ENCODE results near the gene MTCP1.

The MTCP1 gene

GRCh38 chrX:155054255-155054654 is 16.7 kb downstream of the MTCP1 start:
- no peak for DNase-seq (ENCODE audit: low read depth in 2 of 2, low spot score in 1 of 2)

- no peak for DNase-seq (ENCODE audit: low read depth in 2 of 2, low spot score in 1 of 2)
Observed at GRCh38 chrX:155053656-155054055, 17.3 kb downstream of the MTCP1 start.

GRCh38 chrX:155052738-155053498 is 18.0 kb downstream of the MTCP1 start:
- DNase-seq (ENCODE audit: low read depth in 2 of 2, low spot score in 1 of 2): no peak

- DNase-seq (ENCODE audit: low read depth in 2 of 2, low spot score in 1 of 2): no peak
Observed at GRCh38 chrX:155048977-155049619, 21.8 kb downstream of the MTCP1 start.

- no peak for DNase-seq (ENCODE audit: low read depth in 2 of 2, low spot score in 1 of 2)
Observed at GRCh38 chrX:155046811-155047528, 24.0 kb downstream of the MTCP1 start.

- DNase-seq (ENCODE audit: low read depth in 2 of 2, low spot score in 1 of 2): no peak
Observed at GRCh38 chrX:155046129-155046810, 24.7 kb downstream of the MTCP1 start.

GRCh38 chrX:155035688-155036087 is 35.2 kb downstream of the MTCP1 start:
- DNase-seq (ENCODE audit: low read depth in 2 of 2, low spot score in 1 of 2): no peak

- DNase-seq (ENCODE audit: low read depth in 2 of 2, low spot score in 1 of 2): no peak
Observed at GRCh38 chrX:155031657-155032056, 39.3 kb downstream of the MTCP1 start.

- DNase-seq (ENCODE audit: low read depth in 2 of 2, low spot score in 1 of 2): no peak
Observed at GRCh38 chrX:155028877-155029291, 42.1 kb downstream of the MTCP1 start.

- no peak for DNase-seq (ENCODE audit: low read depth in 2 of 2, low spot score in 1 of 2)
Observed at GRCh38 chrX:155028129-155028528, 42.8 kb downstream of the MTCP1 start.

- no peak for DNase-seq (ENCODE audit: low read depth in 2 of 2, low spot score in 1 of 2)
Observed at GRCh38 chrX:155027509-155028066, 43.3 kb downstream of the MTCP1 start.

GRCh38 chrX:155026727-155027508 is 44.0 kb downstream of the MTCP1 start, which contains the start of gene FUNDC2:
TSS of gene FUNDC2 (plus strand) at chrX:155026844. CDS start at chrX:155026939, 95 bp downstream.
- peak; percentile 71 to 89 for DNase-seq (ENCODE audit: low read depth in 2 of 2, low spot score in 1 of 2)

GRCh38 chrX:155026420-155026726 is 44.6 kb downstream of the MTCP1 start:
- no peak for DNase-seq (ENCODE audit: low read depth in 2 of 2, low spot score in 1 of 2)

GRCh38 chrX:155023907-155024833 is 46.8 kb downstream of the MTCP1 start:
- no peak for DNase-seq (ENCODE audit: low read depth in 2 of 2, low spot score in 1 of 2)

GRCh38 chrX:155022585-155022984 is 48.4 kb downstream of the MTCP1 start, which contains the start of gene F8:
TSS of gene F8 (minus strand) at chrX:155022723. CDS start at chrX:155022552, 171 bp downstream.
- no peak for DNase-seq (ENCODE audit: low read depth in 2 of 2, low spot score in 1 of 2)

GRCh38 chrX:155020591-155020990 is 50.3 kb downstream of the MTCP1 start:
- no peak for DNase-seq (ENCODE audit: low read depth in 2 of 2, low spot score in 1 of 2)

Measured in stimulated activated CD8-positive, alpha-beta memory T cell treated with anti-CD3 and anti-CD28 coated beads, Interleukin-4, amount 100 ng/mL, for 4 hours (primary cell).